SHP77 treated with DMSO at 0.1 percent for 48 hours (cell line): ENCODE measurements around the gene URB2.
"Not testable (repeated sequence)": the region's sequence is repeated elsewhere in the genome, so short reads cannot be mapped to it uniquely, and the experiment has no call there.

ENCODE experiments used
- DNase-seq: peaks from one replicate; lab custom pipeline; 2025; lab: John Stamatoyannopoulos, UW

Gene URB2

DNA sequence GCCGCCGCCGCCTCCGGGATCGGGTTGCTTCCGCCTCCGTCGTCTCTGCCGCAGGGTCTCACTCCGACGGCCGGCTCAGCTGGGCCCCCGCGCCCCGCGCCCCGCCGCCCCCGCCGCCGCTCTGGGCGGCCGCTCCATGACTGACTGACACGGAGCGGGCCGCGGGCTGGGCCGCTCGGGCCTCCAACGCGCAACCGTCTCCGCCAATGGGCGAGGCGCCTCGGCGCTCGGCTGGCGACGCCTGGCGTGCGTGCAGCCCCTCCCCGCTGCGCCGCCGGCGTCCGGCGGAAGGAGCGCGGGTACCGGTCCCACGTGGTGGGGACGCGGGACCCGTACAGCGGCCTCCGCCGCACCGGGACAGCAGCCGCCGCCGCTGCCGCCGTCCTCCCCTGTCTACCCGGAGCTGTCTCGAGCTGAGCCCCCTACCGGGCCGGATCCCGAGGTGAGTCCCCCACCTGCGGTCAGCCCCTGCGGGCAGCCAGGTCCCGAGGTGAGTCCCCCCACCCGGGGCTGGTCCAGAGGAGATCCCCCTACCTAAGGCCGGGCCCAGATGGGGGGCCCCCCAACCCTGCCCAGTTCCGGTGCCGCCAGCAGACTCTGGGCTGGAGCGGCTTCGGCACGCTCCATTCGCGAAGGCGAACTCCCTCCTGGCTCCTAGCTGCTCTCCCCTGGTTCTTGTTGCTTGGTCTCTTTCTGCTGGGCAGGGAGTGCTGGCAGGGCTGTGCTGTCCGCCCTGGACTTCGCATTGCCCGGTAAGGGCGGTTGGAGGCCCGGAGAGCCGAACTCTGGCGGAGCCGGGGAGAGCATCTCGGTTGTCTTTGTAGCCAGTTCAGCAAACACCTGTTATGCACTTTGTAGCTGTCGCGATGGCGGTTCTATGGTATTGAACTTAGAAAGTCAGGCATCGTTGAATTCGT, at the start of gene URB2, which contains the start of gene TAF5L:
Gene URB2 (plus strand): TSS at position 333 of the 917 bp plus-strand sequence. CDS start 1,387 bp downstream, outside the sequence.
Gene TAF5L (minus strand): TSS at position 208 of the 917 bp plus-strand sequence. CDS start 11,640 bp downstream, outside the sequence.
- DNase-seq = peak; percentile 34

DNA sequence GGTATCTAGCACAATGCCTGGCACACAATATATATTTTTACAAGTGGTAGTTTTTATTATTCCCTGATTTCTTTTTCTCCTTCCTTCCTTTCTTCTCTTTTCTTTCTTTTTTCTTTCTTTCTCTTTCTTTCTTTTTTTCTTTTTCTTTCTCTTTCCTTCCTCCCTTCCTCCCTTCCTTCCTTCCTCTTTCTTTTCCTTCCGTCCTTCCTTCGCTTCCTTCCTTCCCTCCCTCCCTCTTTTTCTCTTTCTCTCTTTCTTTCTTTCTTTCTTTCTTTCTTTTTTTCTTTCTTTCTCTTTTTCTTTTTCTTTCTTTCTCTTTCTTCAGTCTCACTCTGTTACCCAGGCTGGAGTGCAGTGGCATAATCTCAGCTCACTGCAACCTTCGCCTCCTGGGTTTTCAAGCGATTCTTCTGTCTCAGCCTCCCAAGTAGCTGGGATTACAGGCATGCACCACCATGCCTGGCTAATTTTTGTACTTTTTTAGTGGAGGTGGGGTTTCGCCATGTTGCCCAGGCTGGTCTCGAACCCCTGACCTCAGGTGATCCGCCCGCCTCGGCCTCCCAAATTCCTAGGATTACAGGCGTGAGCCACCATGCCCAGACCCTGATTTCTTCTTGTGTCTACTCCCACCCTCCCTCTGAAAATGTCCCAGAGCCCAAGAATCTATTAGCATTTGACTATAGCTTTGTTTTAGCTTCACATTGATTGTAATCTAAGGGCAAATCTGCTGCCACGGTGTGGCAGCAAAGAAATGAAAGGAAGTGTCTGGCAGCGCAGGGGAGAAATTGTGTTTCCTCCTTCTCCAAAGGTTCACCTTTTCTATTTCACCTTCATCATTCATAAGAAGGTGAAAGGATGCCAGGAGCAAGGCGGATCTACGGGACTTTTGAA, 47.6 kb upstream of the URB2 start:
- no peak for DNase-seq

DNA sequence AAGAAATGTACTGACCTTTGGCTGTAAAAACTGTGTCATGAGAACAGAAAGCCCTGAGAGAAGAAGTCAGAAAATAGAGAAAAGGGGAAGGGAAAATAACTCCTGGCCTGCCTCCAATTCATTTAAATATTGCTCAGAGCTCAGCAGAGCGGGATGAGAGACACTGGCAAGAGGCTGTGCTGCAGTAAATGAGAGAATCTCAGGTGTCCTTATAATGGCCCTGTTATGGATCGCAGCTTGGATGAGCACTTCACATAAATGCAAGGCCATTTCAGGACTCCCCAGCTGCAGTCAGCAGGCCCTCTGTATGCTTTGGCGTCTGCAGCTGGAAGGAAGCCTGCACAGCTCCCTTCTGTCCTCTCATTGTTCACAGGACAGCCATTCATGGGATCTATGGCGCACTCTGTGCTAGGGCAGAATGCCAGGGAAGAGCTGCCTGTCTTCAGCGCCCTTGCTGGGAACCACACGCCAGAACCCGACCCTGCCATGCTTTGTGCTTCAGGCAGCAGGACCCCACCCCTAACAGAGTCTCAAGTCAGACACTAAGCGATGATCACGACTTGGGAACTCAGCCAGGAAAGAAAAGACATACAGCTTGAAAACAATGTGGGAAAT, 46.9 kb upstream of the URB2 start:
- DNase-seq = peak; percentile 74

DNA sequence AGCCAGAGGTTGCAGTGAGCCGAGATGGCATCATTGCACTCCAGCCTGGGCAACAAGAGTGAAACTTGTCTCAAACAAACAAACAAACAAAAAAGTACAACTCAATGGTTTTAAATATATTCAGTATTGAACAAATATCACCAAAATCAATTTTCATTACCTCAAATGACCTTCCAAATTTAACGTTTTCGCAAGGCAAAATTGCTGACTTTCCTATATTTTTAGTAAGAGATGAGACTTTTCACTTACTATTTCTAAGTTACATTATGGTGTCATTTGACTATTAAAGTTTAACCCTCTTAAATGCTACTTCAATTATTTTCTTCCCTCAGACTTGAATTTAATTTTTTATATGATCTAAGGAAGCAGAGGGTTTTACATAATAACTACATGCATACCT, 44.6 kb upstream of the URB2 start:
- no peak for DNase-seq

DNA sequence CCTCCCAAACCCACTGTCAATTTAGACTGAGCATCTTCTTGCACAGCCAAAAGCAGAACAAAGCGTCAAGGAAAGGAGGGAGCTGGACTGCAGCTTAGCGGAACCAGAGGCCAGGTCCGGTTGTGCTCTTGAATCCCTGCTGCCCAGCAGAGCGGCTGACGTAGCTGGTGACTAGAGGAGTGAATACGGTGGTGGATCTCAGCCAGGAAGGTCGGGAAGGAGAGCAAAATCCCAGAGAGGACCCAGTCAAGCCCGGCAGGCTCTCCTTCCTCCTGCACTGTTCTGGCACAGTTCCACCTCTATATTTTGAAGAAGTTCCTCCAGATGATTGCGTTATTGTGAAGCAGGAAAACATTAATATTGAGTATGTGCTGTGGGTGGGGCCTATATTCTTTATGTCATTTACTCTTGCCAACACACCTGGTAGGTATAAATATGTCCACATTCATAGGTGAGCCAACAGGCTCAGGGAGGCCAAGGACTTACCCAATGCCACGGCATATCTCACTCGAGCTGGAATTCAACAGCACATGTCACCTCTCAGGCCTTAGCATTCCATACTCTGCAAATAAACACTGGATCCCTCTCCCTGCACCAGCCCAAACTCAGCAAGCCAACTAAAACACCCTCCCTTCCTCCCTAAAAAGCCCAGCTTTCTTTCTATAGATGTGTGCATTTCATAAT, 43.9 kb upstream of the URB2 start:
- DNase-seq = no peak

DNA sequence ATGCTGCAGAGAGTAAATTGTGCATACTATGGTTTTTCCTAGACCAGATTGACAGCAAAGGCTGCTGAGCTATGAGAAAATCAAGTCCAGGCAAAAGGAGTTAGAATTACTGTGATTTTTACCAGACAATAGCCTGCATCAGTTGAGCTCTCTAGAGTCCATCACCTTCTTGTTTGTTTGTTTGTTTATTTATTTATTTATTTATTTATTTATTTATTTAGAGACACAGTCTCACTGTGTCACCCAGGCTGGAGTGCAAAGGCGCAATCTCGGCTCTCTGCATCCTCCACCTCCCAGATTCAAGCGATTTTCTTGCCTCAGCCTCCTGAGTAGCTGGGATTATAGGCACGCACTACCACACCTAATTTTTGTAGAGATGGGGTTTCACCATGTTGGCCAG, 43.3 kb upstream of the URB2 start:
- no peak for DNase-seq

DNA sequence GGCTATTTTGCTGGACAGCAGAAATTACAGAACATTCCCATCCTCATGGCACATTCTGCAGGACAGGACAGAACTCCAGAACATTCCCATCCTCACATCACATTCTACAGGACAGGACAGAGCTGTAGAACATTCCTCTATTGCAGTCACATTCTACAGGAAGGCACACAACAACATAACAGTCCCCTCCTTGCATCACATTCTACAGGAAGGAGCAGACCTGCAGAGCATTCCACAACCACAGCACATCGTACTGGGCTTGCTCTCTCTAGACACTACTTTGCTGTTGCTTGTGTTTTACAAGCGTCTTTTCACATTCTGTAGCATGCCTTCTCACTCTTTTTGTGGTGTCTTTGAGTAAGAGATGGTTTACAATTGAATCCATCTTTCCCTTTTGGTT, 40.7 kb upstream of the URB2 start:
- no peak for DNase-seq

DNA sequence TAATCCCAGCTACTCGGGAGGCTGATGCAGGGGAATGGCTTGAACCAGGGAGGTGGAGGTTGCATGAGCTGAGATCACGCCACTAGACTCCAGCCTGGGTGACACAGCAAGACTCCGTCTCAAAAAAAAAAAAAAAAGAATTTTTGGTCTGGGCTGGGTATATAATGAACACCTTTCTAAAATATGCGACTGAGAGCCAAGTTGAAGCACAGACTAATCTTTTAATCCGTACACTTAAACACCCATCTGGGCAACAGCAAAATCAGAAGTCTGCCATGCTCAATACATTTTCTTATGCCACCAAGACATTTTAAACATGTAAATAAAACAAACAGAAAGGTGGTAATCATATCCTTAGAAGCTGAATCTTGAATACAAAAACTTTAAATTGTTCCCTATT, 35.9 kb upstream of the URB2 start:
- no peak for DNase-seq

DNA sequence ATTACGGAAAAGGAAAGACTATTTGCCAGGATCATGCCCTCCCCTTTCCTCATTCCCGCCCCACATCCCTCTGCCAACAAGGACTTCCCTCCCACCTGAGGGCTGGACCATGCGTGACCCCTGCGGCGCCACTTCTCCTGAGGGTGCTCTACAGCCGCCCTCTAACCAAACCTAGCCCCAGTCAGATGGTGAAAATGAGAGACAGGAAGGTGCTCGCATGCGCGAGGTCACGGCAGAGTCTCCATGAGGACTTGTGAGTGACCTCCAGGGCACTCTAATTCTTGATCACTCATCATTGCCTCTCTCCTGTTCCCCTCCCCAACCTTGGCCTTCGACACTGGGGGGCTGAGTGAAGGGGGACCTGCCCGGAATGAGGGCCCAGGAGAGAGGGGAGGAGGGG, 32.2 kb upstream of the URB2 start:
- DNase-seq = no peak

DNA sequence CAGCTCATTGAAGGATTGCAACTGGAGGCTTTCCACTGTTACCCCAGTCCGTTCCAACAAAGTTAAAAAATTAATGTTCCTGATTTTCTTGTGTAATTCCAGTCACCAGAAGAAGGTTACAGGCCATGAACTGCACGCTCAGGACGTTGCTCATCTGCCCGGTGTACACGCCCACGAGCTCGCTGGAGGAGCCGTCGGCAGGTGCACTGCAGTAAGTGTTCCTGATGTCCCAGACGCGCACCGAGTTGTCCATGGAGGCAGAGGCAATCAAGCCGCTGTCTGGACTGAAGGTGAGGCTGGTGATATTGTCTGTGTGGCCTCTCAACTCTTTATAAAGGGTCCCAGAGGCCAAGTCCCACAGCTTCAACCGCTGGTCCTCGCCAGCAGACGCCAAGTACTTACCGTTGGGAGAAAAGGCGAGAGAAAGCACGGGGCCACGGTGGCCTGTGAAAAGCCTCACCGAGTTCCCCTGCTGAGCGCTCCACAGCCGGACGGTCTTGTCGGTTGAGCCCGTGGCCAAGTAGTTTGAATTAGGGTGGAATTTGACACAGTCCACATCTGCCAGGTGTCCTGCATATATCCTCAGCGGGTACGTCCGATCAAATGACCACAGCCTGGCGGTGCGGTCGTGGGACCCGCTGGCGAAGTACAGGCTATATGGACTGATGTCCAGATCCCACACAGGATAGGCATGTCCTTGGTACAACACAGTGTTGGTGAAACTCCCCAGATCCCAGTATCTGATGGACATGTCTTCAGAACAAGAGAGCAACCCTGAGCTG, 31.6 kb upstream of the URB2 start:
- no peak for DNase-seq

DNA sequence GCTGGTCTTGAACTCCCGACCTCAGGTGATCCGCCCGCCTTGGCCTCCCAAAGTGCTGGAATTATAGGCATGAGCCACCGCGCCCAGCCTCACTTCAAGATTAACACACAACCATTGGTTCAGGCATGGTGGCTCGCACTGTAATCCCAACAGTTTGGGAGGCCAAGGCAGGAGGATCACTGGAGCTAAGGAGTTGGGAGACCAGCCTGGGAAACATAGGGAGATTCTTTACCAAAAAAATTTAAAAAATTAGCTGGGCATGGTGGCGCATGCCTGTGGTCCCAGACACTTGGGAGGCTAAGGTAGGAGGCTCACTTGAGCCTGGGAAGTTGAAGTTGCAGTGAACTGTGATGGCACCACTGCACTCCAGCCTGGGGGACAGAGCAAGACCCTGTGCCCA, 30.2 kb upstream of the URB2 start:
- DNase-seq = not testable (repeated sequence)

DNA sequence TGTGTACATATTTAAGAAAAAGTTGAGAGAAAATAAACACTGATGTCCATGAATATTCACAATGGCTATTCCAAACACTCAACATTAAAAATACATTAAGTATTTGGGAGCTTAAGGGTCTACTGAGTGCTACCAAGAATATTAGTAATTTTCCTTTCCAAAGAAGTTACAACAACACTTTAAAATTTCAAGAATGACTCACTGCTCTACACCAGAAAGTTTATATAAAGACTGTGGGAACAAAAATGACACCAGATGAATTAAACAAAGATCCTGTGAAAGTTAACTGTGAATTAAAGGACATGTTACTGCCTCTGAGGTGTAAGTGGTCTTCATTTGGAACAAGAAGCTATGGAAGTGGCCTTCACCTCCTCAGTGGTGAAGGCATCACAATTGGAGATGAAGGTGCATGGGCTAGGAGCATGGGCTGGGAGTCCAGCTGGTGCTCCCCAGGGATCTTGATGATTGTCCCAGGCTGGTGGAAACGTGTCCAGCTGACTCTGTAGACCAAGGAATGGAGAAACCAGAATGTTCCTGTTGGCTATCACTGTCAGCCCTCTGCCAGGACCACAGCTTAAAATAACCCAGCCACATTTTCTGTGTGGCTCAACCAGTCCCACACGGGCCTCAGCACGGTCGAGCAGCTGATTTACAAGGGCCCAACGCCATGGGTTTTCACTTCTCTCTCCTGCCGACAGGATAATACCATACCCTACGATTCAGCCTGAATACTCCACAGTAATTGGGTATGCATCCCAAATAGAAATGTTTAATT, 28.9 kb upstream of the URB2 start:
- no peak for DNase-seq

DNA sequence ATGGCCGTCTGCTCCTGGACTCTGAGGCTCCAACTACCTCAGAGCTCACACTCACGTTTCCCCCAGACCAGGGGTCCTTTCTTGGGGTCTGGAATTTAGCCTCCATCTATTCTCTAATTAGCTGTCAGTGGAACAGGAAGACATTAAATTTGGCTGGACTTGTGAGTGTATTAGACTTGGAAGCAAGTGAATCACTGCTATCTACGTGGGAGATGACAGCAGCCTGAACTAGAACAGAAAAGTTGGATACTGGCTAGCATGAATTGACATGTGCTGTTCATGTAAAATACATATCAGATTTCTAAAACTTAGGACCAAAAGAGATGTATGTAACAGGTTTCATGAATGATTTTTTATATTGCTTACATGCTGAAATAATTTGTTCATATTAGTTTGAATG, 28.2 kb upstream of the URB2 start:
- no peak for DNase-seq

DNA sequence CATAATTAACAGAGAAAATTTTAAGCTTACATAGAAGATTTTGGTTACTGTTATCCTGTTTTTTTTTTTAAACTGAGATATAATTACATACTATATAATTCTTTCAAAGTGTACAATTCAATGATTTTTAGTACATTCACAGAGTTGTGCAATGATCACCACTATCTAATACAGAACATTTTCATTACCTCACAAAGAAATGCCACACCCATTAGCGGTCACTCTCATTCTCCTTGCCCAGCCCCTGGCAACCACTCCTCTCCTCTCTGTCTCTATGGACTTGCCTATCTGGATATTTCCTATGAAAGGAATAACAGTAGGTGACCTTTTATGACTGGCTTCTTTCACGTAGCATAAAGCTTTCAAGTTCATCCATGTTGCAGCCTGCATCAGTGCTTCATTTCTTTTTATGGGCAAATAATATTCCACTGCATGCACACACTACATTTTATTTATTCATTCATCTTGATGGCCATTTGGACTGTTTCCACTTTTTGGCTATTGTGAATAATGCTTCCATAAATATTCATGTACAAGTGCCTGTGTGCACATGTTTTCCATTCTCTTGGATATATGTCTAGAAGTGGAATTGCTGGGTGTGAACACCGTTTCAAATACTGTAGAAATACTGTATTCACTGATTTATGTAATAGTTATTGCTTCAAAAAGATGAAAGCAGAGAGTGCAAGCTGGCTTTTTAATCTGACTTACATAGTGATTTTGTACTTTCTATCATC, 26.7 kb upstream of the URB2 start:
- DNase-seq = no peak

DNA sequence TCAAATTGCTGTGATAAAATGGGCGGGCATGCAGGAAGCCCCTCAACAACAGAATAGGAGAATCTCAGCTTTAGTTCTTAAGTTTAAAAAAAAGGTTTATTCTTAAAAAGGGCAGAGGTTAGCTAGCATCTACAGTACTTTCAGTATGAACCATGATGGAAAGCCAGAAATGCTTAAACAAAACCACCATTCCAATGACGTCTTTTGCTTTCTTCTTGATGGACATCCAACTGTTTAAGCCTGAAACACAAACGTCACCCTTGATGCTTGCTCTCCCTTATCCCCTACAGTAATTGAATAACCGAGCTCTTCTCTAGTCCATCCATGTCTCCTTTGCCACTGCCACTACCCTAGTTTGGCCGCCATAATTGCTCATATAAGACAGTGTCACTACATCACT, 25.8 kb upstream of the URB2 start:
- no peak for DNase-seq

DNA sequence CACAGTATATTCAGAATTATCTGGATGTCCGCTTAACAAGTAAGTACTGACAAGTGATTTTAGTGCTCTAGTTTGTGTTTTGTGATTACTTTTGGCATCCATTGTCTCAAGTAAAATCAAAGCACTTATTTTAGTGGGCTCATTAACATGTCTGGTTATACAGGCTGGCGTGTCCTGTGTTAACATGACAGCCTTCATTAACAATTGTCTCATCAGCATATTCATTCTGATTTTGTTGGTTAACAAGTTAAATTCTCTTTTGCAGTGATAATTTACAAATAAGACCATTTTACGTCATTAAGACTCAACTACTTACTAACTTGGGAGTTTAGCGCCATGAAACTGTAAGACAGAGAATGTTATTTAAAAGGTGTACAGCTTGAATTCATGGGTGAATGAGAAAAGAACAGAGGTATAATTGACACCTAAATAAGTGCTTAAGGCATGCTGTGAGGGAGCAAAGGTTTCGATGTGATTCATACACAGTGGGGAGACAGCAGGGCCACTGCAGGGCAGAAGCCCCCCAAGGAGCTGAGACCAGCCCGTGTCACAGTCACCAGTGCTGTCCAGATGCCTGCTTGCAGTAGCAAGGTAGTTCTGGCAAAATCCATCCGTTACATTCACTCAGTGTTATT, 22.6 kb upstream of the URB2 start:
- no peak for DNase-seq

DNA sequence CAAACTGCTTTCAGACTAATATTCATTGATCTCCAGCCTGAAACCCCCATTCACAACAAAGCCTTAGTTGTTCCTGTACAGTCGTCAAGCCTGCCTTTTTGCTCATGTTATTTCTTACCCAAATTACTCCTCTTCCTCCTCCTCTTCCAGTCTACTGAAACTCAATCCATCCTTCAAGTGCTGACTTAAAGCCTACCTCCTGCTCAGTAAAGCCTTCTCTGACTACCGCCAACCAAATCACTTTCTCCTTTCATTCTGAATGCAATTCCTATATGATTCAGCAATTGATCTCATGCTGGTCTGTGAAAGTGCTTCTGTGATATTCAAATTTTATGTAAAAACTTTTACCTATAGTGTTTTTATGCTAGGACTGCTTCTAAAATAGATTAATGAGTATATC, 18.7 kb upstream of the URB2 start:
- DNase-seq = no peak

DNA sequence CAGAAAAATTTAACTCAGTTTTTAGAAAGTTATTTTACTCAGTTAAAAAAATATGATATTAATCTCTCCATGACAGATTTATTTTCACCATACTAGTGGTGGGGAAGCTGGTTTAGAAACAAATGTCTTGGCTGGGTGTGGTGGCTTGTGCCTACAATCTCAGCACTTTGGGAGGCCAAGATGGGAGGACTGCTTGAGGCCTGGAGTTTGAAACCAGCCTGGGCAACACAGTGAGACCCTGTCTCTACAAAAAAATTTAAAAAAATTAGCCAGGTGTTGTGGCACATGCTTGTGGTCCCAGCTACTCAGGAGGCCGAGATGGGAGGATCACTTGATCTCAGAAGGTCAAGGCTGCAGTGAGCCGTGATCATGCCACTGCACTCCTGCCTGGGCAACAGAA, 17.5 kb upstream of the URB2 start:
- DNase-seq = no peak

DNA sequence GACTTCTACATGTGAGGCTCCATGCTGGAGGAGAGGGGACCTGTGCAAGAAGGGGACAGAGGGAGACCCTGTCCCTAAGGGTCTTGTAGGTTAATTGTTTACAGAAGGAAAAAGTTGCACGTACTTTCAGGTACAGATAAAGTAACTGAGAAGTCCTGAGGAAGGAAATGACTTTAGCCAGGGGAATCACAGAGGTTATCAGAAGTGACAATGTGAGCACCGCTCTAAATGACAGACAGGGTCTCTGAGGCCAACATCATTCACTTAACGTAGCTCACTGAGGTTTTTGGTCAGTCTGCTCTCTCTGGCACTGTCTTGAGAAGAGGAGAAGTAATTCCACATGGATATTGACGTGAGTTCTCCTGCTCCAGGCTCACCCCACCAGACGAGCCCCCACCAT, 12.1 kb upstream of the URB2 start:
- DNase-seq = no peak
